ENCODE data around the gene TMEM59. TPM values are rescaled to one million over a fixed set of nuclear protein-coding genes. Genes with fewer than 3 reads are reported as not detected.

Gene TMEM59, protein sequence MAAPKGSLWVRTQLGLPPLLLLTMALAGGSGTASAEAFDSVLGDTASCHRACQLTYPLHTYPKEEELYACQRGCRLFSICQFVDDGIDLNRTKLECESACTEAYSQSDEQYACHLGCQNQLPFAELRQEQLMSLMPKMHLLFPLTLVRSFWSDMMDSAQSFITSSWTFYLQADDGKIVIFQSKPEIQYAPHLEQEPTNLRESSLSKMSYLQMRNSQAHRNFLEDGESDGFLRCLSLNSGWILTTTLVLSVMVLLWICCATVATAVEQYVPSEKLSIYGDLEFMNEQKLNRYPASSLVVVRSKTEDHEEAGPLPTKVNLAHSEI
- total RNA-seq, result 100 to 1,000 TPM; 238 to 466 (median 352) TPM

DNA sequence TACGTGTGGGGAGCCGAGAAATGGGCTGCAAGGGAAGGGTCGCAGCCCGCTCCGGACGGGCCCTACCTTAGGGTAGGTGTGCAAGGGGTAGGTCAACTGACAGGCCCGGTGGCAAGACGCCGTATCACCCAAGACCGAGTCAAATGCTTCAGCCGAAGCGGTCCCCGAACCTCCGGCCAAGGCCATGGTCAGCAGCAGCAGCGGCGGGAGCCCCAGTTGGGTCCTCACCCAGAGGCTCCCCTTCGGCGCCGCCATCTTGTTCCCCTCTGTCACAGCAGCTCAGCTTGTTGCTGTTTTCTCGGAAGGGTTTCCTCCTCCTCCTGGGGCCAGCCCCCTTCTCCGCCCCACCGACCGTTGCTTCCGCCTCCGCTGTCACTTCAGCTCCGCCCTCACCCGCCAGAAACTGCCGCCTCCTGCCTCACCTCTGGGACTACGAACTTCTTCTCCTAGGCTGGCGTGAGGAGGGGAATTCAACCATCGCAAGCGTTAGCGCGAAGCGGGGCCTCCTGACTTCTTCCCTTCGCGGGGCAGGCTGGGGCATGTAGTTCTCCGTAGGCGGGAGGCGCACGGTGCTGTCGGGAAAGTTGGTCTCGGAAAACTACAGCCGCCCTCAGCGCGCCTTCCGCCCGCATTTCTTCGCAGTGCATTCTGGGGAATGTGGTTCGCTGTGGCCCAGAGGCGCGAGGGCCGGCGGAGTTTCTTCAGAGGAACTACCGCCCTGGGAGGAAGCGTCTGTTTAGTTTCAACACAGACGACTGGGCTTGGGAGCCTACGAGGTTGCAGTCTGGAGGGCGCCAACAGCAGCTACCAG is at the start of gene TMEM59, which contains the start of gene TCEANC2:
Gene TMEM59 (minus strand): TSS at position 271 of the 811 bp plus-strand sequence. CDS start 16 bp downstream, at position 255.
Gene TCEANC2 (plus strand): TSS at position 675 of the 811 bp plus-strand sequence. CDS start 815 bp downstream, outside the sequence.
- Histone ChIP-seq H3K27ac (peak within 1 kb of the TSS; percentile 92 to 99 (median 96)), H3K4me3 (peak within 1 kb of the TSS; percentile 91 to 95), H3K4me1 (peaks cover under 1 to 54% (median 21%) of the 10 kb centered on the region in 3 donors), H3K9me3 (no peaks in the 10 kb centered on the region), H3K36me3 (no peaks in the 10 kb centered on the region), H3K27me3 (no peaks in the 10 kb centered on the region)
- ATAC-seq, result peak; percentile 97
- WGBS, 2 donors (ENCODE audit: low coverage in 1 of 2), result no CpG with 5 or more reads among the region's 59 CpGs
- TF ChIP-seq, protein P1, sequence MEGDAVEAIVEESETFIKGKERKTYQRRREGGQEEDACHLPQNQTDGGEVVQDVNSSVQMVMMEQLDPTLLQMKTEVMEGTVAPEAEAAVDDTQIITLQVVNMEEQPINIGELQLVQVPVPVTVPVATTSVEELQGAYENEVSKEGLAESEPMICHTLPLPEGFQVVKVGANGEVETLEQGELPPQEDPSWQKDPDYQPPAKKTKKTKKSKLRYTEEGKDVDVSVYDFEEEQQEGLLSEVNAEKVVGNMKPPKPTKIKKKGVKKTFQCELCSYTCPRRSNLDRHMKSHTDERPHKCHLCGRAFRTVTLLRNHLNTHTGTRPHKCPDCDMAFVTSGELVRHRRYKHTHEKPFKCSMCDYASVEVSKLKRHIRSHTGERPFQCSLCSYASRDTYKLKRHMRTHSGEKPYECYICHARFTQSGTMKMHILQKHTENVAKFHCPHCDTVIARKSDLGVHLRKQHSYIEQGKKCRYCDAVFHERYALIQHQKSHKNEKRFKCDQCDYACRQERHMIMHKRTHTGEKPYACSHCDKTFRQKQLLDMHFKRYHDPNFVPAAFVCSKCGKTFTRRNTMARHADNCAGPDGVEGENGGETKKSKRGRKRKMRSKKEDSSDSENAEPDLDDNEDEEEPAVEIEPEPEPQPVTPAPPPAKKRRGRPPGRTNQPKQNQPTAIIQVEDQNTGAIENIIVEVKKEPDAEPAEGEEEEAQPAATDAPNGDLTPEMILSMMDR (IDR thresholded peaks at IDR 0.05), result no peak
- TF ChIP-seq POLR2AphosphoS5 (IDR thresholded peaks at IDR 0.05) (peak; percentile 87), EP300 (IDR thresholded peaks at IDR 0.05) (no peak), POLR2A (IDR thresholded peaks at IDR 0.05) (peak; percentile 52 to 66)

DNA sequence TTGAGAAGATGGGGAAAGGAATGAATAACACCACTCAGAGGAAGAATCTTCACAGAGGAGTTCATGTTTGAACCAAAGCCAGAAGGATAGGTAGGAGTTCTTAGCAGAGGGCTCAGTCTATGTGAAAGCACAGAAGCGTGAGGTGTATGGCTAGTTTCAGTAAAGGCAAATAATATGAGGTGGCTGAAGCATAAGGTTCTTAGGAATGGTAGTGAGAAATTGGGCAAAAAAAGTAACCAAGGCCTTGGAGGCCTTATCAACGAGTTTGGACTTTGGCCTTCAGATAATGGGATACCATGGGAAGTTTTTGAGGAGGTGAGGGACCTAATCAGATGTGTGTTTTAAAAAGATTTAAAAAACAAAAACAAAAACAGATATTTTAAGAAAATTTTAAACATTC is 47.5 kb upstream of the TMEM59 start:
- TF ChIP-seq, protein P1 (IDR thresholded peaks at IDR 0.05), result no peak
- no peak for TF ChIP-seq POLR2AphosphoS5 (IDR thresholded peaks at IDR 0.05)
- no peak for TF ChIP-seq EP300 (IDR thresholded peaks at IDR 0.05)
- Histone ChIP-seq H3K27ac (no peak overlapping the region), H3K4me1 (no peaks in the 10 kb centered on the region), H3K27me3 (no peaks in the 10 kb centered on the region), H3K9me3 (no peaks in the 10 kb centered on the region), H3K36me3 (peaks cover 0 to 38% of the 10 kb centered on the region in 2 donors), H3K4me3 (no peak overlapping the region)
- ATAC-seq, result no peak
- 91 to 96% methylated on average over 2 of the region's 2 CpGs for WGBS, 2 donors (ENCODE audit: low coverage in 1 of 2)

DNA sequence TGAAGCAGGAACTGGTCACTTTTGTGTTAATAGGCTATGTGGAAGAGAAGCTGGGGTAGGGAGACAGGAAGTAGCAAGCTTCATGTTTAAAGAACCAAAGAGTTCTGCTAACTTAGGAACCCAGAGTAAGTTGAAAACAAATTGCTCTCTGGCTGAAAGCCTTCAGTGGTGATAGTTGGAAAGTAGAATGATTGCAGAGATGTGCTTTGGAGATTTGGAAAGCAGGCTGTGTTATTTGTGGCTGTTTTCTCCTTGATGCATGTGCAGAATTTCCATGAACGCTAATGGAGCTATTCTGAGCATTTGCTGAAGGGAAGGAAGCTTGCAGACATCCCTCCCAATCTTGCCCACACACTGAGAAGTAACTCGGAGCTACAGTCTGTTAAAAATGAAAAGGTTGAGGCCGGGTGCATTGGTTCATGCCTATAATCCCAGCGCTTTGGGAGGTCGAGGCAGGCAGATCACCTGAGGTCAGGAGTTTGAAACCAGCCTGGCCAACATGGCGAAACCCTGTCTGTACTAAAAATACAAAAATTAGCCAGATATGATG is 46.1 kb upstream of the TMEM59 start:
- no peaks in the 10 kb centered on the region for H3K4me1 ChIP-seq
- peaks cover 0 to 38% of the 10 kb centered on the region in 2 donors for H3K36me3 ChIP-seq
- H3K27ac ChIP-seq, result no peak overlapping the region
- TF ChIP-seq, protein P1 (IDR thresholded peaks at IDR 0.05), result no peak
- no peak for TF ChIP-seq POLR2A (IDR thresholded peaks at IDR 0.05)
- TF ChIP-seq POLR2AphosphoS5 (IDR thresholded peaks at IDR 0.05), result no peak
- no peak for TF ChIP-seq EP300 (IDR thresholded peaks at IDR 0.05)
- H3K4me3 ChIP-seq, result no peak overlapping the region
- no peak for ATAC-seq
- H3K9me3 ChIP-seq, result no peaks in the 10 kb centered on the region
- WGBS, 2 donors (ENCODE audit: low coverage in 1 of 2), result 68 to 75% methylated on average over 3 to 6 of the region's 6 CpGs
- no peaks in the 10 kb centered on the region for H3K27me3 ChIP-seq

DNA sequence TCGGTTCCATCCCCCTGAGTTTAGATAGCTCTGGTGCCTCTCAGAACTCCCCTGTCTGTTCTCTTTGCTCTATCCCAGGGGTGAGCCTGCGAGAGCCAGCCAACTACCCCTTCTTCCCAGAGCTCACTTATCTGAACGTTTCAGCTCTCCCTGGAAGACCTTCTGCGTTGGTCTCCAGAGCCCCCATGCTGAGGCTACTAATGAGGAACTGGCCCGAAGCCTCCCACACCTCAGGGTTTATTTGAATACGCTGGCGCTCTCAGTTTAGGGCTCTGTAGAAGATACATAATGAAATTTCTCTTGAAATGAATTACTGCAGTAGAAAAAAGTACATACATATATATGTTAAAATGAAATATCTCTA is 43.9 kb upstream of the TMEM59 start:
- no peak for ATAC-seq
- TF ChIP-seq, protein P1 (IDR thresholded peaks at IDR 0.05), result no peak
- TF ChIP-seq POLR2A (IDR thresholded peaks at IDR 0.05), result no peak
- TF ChIP-seq EP300 (IDR thresholded peaks at IDR 0.05), result no peak
- TF ChIP-seq POLR2AphosphoS5 (IDR thresholded peaks at IDR 0.05), result no peak
- no peaks in the 10 kb centered on the region for H3K4me1 ChIP-seq
- no peaks in the 10 kb centered on the region for H3K9me3 ChIP-seq
- peaks cover 0 to 33% of the 10 kb centered on the region in 2 donors for H3K36me3 ChIP-seq
- 81 to 97% methylated on average over 3 to 6 of the region's 7 CpGs for WGBS, 2 donors (ENCODE audit: low coverage in 1 of 2)
- H3K27me3 ChIP-seq, result no peaks in the 10 kb centered on the region
- H3K27ac ChIP-seq, result no peak overlapping the region
- H3K4me3 ChIP-seq, result no peak overlapping the region

Measured in gastroesophageal sphincter (tissue), 4 donors.